Endothelial cell of hepatic sinusoid (primary cell): ENCODE measurements around the gene HSPA1B.
"Not testable (repeated sequence)": the region's sequence is repeated elsewhere in the genome, so short reads cannot be mapped to it uniquely, and the experiment has no call there.

Source experiments
- in situ Hi-C: cut with HindIII; loops from 2 replicates; pipeline ENCODE4 v1.10.0; 2017; ENCODE audit warnings: low sequenced_read_pairs

The HSPA1B gene

GRCh38 chr6:31823592-31824196 is 3.8 kb upstream of the HSPA1B start:
- in situ Hi-C loops, result not testable (repeated sequence)

- in situ Hi-C loops, result no loop called here
These were observed 2.0 kb upstream of the HSPA1B start for GRCh38 chr6:31825553-31825952.

GRCh38 chr6:31826793-31827285 is 699 bp upstream of the HSPA1B start:
- in situ Hi-C loops, result no loop called here

- in situ Hi-C loops, result no loop called here
These were observed 2.2 kb downstream of the HSPA1B start for GRCh38 chr6:31829633-31830283.

GRCh38 chr6:31830886-31831335 is 3.4 kb downstream of the HSPA1B start:
- in situ Hi-C loops, result no loop called here

GRCh38 chr6:31831350-31832215 is 4.0 kb downstream of the HSPA1B start:
- in situ Hi-C loops, result no loop called here

GRCh38 chr6:31834367-31835250 is 7.1 kb downstream of the HSPA1B start:
- in situ Hi-C loops, result loop anchor here (5.0 kb wide), 2 partner anchors 92 to 187 kb away; partner anchors contain the start of gene MSH5

- in situ Hi-C loops, result loop anchor here (5.0 kb wide), 2 partner anchors 94 to 189 kb away; partner anchors contain the start of gene MSH5
These were observed 8.5 kb downstream of the HSPA1B start for GRCh38 chr6:31836047-31836473.

- in situ Hi-C loops, result loop anchor here (5.0 kb wide), 2 partner anchors 94 to 189 kb away; partner anchors contain the start of gene MSH5
These were observed 9.2 kb downstream of the HSPA1B start for GRCh38 chr6:31836474-31837368.

GRCh38 chr6:31837369-31838113 is 10.0 kb downstream of the HSPA1B start:
- in situ Hi-C loops, result loop anchor here (5.0 kb wide), 2 partner anchors 95 to 190 kb away; partner anchors contain the start of gene MSH5

- in situ Hi-C loops, result loop anchor here (5.0 kb wide), 2 partner anchors 96 to 191 kb away; partner anchors contain the start of gene MSH5
These were observed 10.6 kb downstream of the HSPA1B start for GRCh38 chr6:31838114-31838553.

- in situ Hi-C loops, result loop anchor here (5.0 kb wide), 2 partner anchors 97 to 192 kb away; partner anchors contain the start of gene MSH5
These were observed 11.4 kb downstream of the HSPA1B start for GRCh38 chr6:31838968-31839367.

GRCh38 chr6:31839779-31840126 is 12.2 kb downstream of the HSPA1B start:
- in situ Hi-C loops, result loop anchor here (5.0 kb wide), 2 partner anchors 97 to 192 kb away; partner anchors contain the start of gene MSH5

- in situ Hi-C loops, result no loop called here
These were observed 14.5 kb downstream of the HSPA1B start for GRCh38 chr6:31842053-31842452.

GRCh38 chr6:31844507-31844906 is 17.0 kb downstream of the HSPA1B start:
- in situ Hi-C loops, result no loop called here

GRCh38 chr6:31847276-31847978 is 19.9 kb downstream of the HSPA1B start:
- in situ Hi-C loops, result no loop called here

GRCh38 chr6:31850765-31851484 is 23.4 kb downstream of the HSPA1B start:
- in situ Hi-C loops, result no loop called here
